Fibroblast of the aortic adventitia (primary cell): ENCODE measurements around the gene GCC1. TPM values are rescaled to one million over a fixed set of nuclear protein-coding genes. Genes with fewer than 3 reads are reported as not detected.
"Not testable (repeated sequence)": the region's sequence is repeated elsewhere in the genome, so short reads cannot be mapped to it uniquely, and the experiment has no call there.

Source experiments
- DNase-seq: peaks from one replicate; pipeline ENCODE4 v3.0.0-alpha.2; 2010; ENCODE audit warnings: low read depth
- H3K4me3 ChIP-seq: 2 replicates; pipeline ENCODE4 v1.5.1; 2011; ENCODE audit warnings: low read depth, mild to moderate bottlenecking, control low read depth, low read length, moderate library complexity
- total RNA-seq: library from RNA; depleted of rRNA; stranded (reverse); fragments of >200 nt; gene quantifications from 2 replicates; pipeline ENCODE4 v1.2.3, GENCODE V29; 2012; ENCODE audit warnings: low replicate concordance
- TF ChIP-seq, protein P1 (sequence below): IDR thresholded peaks from 2 replicates; pipeline ENCODE4 v1.5.1; 2011; ENCODE audit warnings: mild to moderate bottlenecking, low read length, control low read depth, inconsistent platforms; ENCODE audit not compliant: insufficient read depth

GCC1 gene
- total RNA-seq, 1 donor = 16.1 TPM

- no peak overlapping the region for H3K4me3 ChIP-seq
- DNase-seq = no peak
- TF ChIP-seq, protein P1, sequence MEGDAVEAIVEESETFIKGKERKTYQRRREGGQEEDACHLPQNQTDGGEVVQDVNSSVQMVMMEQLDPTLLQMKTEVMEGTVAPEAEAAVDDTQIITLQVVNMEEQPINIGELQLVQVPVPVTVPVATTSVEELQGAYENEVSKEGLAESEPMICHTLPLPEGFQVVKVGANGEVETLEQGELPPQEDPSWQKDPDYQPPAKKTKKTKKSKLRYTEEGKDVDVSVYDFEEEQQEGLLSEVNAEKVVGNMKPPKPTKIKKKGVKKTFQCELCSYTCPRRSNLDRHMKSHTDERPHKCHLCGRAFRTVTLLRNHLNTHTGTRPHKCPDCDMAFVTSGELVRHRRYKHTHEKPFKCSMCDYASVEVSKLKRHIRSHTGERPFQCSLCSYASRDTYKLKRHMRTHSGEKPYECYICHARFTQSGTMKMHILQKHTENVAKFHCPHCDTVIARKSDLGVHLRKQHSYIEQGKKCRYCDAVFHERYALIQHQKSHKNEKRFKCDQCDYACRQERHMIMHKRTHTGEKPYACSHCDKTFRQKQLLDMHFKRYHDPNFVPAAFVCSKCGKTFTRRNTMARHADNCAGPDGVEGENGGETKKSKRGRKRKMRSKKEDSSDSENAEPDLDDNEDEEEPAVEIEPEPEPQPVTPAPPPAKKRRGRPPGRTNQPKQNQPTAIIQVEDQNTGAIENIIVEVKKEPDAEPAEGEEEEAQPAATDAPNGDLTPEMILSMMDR = no peak
Observed at GRCh38 chr7:127546313-127546712, 39.1 kb downstream of the GCC1 start.

GRCh38 chr7:127541548-127541947, 43.8 kb downstream of the GCC1 start:
- TF ChIP-seq, protein P1 = no peak
- no peak for DNase-seq
- H3K4me3 ChIP-seq = no peak overlapping the region

DNA sequence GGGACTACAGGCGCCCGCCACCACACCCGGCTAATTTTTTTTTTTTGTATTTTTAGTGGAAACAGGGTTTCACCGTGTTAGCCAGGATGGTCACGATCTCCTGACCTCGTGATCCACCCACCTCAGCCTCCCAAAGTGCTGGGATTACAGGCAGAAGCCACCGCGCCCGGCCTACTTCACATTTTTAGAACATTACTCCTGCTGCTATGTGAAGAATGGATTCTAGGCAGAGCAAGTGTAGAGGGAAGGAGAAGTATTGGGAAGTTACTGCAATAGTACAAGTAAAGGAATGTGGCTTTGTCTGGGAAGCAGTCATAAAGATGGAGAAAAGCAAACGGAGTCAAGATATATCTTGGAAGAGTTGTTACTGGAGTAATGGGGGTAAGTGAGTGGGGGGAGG, 44.9 kb downstream of the GCC1 start:
- H3K4me3 ChIP-seq, DNase-seq: not testable (repeated sequence)

- TF ChIP-seq, protein P1 = no peak
- no peak overlapping the region for H3K4me3 ChIP-seq
- no peak for DNase-seq
Observed at GRCh38 chr7:127539116-127539515, 46.3 kb downstream of the GCC1 start.

- H3K4me3 ChIP-seq = no peak overlapping the region
- TF ChIP-seq, protein P1 = no peak
- DNase-seq = no peak
Observed at GRCh38 chr7:127536741-127537140, 48.7 kb downstream of the GCC1 start.

DNA sequence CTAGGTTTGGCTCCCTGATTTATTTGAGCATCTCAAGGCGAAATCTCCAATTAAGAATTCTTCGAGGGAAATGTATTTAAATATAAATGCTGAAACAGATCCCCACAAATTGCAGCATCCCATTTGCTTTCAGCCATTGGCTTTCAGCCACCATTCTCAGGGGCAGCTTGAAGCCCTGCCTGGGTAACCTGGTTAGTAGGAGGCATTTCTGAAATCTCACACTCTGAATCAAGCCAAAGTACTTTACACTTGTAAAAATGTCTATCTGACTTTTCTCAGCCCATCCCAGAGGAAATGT, 49.1 kb downstream of the GCC1 start:
- TF ChIP-seq, protein P1 = no peak
- H3K4me3 ChIP-seq = no peak overlapping the region
- no peak for DNase-seq

GRCh38 chr7:127535546-127536393, 49.6 kb downstream of the GCC1 start:
- H3K4me3 ChIP-seq = no peak overlapping the region
- TF ChIP-seq, protein P1 = no peak
- DNase-seq = no peak
